Measurements from ENCODE around the gene MRC2.
"Not testable (repeated sequence)": the region's sequence is repeated elsewhere in the genome, so short reads cannot be mapped to it uniquely, and the experiment has no call there.

MRC2 gene

DNA sequence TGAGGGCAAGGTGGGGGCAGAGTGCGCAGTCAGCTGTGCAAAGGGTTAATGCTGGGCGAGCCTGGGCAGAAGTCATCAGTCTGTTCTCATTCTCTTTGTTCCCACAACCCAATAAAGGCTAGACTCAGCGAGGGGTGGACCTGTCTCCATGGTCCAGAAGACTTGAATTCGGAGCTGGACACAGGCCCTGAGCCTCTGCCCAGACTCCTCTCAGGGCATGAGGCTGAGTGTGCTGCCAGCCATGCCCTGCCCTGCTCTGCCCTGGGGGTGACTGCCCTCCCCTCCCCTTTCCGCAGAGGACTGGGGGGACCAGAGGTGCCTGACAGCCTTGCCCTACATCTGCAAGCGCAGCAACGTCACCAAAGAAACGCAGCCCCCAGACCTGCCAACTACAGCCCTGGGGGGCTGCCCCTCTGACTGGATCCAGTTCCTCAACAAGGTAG, 54.5 kb downstream of the MRC2 start:
- DNase-seq, result no peak

DNA sequence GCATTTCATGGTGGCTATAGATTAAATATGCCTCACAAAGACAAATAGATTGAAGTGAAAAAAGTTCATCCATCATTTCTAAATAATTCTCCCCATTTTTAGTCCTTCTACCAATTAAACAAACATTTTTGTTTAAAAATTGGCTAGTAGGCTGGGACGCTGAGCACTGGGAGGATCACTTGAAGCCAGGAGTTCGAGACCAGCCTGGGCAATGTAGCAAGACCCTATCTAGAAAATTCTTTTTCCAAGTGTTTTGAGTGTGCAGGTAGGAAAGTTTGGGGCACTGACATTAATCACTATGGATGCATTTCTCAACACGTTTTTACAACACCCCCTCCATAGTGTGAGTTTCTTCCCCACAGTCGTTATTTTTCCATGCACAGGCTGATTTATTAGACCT, 56.7 kb downstream of the MRC2 start:
- no peak for DNase-seq

DNA sequence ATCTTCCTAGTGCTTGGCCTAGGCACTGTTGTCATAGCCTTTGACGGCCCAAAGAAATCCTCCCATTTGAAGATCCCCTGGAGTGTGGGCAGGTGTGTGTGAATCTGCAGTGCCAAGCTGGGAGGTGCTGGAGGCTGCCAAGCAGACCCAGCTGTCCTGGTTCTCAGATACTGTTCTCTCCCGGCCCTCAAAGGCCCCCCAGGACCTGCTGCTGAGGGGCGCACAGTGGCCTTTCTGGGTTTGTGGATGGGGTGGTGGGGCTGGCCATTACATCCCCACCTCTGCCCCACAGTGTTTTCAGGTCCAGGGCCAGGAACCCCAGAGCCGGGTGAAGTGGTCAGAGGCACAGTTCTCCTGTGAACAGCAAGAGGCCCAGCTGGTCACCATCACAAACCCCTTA, 60.5 kb downstream of the MRC2 start:
- no peak for DNase-seq

DNA sequence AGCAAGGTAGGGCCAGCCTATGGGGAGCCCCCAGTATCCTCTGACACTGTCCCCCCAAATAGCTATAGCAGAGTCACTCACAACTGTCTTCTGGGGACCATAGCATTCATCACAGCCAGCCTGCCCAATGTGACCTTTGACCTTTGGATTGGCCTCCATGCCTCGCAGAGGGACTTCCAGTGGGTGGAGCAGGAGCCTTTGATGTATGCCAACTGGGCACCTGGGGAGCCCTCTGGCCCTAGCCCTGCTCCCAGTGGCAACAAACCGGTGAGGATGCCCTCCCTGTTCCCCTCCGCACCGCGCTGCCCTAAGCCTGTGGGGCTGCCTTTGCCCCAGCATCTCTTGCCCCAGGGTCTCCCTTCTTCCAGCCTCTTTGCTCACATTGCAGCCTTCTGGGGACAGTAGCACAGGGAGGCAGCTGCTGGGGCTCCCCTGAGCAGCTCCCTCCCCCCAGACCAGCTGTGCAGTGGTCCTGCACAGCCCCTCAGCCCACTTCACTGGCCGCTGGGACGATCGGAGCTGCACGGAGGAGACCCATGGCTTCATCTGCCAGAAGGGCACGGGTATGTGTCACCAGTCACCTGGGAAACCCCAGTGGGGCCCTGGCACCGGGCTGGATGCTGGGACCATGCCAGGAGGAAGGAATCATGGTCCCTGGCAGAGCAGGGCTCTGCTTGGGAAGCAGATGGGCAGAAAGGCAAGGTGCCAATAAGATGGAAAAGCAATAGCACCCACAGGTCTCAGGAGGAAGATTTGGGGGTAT, 61.1 kb downstream of the MRC2 start:
- no peak for DNase-seq

DNA sequence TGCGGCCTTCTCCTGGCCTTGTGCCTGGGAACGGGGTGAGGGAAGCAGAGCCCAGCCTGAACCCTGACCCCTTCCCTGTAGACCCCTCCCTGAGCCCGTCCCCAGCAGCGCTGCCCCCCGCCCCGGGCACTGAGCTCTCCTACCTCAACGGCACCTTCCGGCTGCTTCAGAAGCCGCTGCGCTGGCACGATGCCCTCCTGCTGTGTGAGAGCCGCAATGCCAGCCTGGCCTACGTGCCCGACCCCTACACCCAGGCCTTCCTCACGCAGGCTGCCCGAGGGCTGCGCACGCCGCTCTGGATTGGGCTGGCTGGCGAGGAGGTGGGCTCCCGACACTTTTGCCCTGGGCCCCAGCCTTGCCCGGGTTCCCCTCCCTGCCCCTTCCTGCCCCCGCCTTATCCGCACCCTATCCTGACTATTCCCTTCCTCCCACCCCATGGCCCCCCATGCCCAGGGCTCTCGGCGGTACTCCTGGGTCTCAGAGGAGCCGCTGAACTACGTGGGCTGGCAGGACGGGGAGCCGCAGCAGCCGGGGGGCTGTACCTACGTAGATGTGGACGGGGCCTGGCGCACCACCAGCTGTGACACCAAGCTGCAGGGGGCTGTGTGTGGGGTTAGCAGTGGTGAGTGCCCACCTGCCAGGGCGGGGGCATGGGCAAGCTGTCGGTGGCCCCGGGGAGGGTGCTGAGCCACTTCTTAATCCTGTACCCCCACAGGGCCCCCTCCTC, 62.1 kb downstream of the MRC2 start:
- no peak for DNase-seq

DNA sequence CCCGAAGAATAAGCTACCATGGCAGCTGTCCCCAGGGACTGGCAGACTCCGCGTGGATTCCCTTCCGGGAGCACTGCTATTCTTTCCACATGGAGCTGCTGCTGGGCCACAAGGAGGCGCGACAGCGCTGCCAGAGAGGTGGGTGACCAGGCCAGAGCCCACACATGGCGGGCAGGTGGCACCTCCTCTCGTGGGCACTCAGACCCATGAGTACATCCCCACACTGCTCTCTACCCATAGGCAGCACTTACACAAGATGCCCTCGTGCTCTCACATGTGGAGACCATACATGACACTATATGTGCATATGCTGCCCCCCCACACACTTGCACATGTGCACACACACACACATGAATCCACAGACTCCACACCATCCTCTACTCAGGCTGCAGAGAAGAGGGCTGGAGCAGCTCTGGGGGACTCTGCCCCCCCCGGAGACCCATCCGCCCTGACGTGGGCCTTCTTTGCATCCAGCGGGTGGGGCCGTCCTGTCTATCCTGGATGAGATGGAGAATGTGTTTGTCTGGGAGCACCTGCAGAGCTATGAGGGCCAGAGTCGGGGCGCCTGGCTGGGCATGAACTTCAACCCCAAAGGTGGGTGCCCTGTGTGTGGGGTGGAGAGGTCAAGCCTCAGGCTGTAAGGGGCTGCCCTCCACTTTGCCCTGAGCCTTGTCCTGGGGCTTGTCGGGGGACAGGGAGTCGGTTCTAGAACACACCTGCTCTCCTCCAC, 62.9 kb downstream of the MRC2 start:
- no peak for DNase-seq

DNA sequence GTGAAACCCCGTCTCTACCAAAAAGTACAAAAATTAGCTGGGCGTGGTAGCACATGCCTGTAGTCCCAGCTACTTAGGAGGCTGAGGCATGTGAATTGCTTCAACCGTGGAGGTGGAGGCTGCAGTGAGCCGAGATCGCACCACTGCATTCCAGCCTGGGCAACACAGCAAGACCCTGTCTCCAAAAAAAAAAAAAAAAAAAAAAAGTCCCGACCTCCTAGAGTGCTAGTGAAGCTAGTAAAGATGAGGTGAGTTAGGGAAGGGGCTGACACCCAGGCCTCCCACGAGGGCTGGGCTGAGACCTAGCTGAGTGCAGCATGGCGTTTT, 64.1 kb downstream of the MRC2 start:
- not testable (repeated sequence) for DNase-seq

DNA sequence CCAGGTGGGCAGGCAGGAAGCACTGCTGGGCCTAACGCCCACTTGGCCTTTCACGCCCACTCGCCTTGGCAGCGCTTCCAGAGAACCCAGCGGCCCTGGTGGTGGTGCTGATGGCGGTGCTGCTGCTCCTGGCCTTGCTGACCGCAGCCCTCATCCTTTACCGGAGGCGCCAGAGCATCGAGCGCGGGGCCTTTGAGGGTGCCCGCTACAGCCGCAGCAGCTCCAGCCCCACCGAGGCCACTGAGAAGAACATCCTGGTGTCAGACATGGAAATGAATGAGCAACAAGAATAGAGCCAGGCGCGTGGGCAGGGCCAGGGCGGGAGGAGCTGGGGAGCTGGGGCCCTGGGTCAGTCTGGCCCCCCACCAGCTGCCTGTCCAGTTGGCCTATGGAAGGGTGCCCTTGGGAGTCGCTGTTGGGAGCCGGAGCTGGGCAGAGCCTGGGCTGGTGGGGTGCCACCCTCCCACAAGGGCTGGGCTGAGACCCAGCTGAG, 64.7 kb downstream of the MRC2 start:
- no peak for DNase-seq

DNA sequence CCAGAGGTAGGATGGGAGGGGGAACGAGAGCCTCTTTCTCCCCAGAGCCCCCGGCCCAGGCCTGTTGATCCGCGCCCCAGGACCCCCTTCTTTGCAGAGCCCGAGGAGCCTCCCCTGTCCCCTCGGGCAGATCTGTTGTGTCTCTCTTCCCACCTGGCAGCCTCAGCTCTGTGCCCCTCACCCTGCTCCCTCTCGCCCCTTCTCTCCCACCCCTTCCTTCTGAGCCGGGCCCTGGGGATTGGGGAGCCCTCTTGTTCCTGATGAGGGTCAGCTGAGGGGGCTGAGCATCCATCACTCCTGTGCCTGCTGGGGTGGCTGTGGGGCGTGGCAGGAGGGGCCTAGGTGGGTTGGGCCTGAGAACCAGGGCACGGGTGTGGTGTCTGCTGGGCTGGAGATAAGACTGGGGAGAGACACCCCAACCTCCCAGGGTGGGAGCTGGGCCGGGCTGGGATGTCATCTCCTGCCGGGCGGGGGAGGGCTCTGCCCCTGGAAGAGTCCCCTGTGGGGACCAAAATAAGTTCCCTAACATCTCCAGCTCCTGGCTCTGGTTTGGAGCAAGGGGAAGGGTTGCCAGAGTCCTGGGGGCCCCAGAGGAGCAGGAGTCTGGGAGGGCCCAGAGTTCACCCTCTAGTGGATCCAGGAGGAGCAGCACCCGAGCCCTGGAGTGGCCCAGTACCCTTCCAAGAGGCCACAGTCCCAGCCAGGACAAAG, 65.4 kb downstream of the MRC2 start:
- DNase-seq, result no peak

DNA sequence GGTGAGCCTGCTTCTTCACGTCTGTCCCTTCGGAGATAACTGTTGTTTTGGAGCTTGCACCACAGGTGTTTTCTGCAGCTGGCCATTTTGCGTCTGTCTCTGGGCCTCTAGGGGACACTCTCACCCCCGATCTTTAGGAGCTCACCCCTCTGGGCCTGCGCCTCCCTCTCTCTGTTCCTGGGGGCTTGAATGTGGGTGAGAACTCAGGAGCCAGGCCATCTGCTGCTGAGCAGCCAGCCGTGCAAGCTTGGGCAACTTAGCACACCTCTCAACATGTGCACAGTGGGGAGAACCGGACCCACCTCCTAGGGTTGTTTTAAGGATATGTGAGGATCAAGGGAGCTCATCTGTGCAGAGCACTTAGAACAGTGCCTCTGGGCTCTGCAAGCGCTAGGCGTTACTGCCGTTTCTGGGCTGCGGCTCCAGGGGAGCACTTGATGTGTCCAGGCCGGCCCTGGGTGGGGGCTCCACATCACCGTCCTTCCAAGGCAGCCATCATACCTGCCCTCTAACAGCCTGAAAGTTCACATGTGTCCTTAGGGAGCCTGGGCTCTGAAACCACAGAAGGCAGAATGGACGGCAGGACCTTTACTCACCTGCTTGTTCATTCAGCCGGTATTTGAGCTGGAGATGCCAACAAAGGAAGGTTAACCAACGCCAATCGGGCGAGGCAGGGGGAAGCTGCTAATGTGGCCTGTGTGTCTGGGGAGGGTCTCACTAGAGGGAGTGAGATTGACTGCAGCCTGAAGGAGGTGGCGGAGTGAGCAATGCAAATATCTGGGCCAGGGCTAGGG, 66.3 kb downstream of the MRC2 start:
- peak; percentile 94 for DNase-seq

DNA sequence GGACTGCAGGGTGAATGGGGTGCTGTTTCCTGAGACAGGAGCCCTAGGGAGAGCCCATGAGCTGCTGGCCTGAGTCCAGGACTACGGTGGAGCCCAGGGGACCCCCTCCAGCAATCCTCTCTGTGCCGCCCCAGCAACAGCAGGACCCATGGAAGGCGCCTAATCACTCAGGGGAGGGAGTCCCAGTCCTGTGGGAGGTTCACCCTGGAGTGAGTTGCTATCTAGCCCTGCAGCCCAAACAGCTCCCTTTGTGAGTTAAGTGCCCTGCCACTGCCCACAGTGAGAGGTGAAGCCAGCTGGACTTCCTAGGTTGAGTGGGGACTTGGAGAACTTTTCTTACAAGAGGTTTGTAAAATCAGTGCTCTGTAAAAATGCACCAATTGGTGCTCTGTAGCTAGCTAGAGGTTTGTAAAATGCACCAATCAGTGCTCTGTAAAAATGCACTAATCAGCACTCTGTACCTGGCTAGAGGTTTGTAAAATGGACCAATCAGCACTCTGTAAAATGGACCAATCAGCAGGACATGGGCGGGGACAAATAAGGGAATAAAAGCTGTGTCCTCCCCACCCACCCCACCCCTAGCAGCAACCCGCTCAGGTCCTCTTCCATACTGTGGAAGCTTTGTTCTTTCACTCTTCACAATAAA, 67.7 kb downstream of the MRC2 start:
- not testable (repeated sequence) for DNase-seq

DNA sequence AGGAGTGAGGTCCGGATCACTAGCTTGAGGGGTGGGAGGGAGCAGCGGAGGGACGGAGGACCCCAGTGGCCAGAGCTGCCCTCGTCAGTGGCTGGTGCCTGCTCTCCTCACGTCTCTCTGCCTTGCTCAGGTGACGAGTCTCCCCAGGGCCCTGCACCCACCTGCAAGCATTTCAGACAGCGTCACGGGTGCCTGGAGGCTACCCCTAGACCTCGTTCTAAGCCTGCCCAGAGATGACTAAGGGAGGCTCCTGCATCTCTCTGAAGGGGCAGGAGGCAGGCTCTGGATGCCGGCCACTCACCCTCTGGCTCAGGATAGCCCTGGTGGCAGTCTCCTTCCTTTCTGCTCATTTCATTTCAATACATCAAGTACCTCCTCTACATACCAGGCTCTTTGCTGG, 68.8 kb downstream of the MRC2 start:
- no peak for DNase-seq

DNA sequence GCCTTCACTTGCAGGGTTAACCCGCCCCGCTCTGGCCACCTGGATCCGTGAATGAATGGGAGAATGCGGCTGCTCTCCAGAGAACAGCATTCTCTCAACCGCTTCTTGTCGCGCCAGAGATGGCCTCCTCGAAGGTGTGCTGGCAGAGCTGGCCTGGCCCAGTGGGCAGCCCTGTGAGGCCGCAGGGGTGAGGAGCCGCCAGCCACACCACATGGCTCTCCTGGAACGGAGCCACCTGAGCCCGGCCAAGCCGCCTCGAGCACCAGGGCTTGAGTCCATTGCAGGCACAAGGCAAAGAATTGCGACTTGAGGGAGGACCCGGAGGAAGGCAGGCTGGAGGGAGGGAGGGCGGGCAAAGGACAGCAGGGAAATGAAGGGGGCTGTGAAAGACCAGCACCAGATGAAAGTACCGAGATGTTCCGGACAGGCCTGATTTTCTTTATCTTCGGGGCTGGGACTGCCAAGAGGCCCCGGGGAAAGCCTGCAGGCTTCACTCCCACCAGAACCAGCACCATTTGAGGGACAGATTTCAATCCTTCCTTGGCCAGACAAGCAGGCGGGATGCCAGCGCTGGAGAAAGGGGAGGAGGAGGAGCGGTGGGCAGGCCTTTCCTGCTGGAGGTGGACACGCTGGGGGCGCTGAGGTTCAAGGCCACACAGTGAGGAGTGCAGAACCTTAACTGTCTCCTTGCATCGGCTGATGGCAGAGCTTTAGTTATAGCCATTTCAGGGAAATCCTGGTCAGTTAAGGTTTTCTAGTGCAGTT, 69.4 kb downstream of the MRC2 start:
- no peak for DNase-seq

DNA sequence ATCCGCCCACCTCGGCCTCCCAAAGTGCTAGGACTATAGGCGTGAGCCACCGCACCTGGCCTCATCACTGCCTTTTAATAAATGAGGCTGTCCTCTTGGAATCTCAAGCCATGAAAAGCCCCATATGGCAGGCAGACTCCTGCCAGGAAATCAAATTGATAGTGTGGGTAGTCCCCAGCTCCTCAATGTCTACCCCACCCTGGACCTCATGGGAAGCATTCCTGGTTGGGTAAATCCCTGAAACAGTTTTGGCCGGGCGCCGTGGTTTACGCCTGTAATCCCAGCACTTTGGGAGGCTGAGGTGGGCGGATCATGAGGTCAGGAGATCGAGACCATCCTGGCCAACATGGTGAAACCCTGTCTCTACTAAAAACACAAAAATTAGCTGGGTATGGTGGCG, 71.0 kb downstream of the MRC2 start:
- DNase-seq, result not testable (repeated sequence)

DNA sequence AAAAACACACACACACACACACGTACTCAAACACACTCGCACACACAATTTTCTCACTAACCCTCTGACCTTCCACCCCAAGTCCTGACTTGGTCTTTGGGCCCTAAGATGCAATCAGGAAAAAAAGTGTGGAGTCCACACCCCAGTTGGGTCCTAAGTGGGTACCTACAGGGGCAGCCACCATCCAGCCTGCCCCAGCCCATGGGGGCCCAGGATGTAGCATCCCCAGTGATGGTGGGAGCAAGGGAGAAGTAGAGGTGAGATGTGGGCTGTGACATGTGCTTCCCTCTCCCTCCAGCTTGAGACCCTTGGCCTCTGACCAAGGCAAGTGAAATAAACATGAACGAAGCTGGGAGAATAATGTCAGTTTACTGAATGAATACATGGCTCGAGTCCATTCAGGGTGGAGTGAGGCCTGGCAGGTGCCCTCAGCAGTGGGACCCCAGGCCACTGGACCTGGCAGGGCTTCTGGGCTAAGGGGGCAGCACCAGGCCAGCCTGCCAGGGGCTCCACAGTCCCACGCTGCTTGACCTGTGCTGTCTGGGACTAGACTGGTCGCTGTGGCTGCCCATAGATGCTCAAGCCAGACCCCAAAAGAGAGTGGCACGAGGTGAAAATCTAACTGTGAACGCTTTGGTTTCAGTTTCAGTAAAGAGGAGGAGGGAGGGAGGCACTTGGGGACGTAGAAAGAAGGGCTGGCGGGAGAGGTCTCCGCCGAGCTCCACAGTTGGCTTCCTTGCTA, 73.7 kb downstream of the MRC2 start:
- DNase-seq, result no peak

DNA sequence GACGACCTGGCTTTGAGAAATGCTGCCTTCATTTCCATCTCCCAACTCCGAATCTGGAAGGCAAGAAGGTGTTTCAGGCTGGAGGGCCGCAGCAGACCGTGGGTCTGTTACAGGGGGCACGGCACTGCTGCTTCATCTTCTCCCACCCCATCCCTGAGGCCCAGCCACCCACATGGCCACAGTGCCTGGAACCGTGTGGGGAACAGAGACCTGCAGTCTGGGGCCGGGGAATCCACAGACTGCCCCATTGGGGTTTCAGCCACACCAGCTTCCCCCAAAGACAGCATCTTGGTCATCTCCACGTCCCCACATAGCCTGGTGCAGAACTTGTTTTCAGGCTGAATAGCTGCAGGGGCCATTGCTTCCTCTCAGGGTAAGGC, 74.2 kb downstream of the MRC2 start:
- no peak for DNase-seq

DNA sequence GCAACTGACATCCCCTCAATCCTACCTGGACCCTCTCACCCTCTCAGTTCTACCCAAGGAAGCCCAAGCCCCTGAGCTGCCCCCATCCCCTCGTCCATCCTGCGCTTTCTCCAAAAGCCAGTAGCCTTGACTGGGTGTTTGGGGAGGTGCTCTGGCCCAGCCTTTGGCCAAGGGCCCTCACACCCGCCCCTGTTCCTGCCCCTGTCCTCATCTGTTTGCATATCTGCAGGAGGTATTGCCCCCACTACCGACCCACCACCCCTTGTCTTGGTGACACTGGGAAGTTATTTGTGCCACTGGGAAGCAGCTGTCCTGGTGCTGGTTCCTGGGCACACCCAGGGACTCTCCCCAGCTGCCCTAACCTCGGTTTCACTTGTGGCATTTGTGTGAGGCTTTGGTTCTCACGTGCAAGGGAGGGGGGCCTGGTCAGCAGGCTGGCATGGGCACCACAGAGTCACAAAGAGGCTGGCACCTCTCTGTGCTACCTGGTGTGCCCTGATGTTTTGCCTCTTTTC, 75.3 kb downstream of the MRC2 start:
- DNase-seq, result no peak

DNA sequence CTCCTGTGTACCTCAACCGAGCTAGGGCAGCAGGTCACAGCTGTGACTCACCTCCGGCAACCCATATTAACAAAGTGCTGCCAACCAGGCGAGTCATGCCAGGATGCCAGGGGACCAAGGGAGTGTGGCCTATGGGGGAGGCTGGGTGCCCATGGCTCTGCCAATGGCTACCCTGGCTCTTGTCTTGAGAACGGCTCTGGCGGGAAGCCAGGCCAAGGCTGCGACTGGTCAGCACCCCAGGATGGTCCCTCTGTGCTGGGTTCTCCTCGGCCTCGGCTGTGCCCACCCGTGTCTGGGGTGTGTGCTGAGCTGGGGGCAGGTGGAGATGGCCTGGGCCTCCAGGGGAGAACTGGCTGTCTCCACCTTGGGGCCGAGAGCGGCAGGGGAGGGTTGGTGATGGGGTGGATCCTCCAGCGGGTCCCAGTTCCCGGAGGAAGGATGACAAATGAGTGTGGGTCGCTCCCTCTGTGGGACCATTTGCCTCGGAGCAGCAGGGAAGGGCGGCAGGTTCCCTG, 75.8 kb downstream of the MRC2 start:
- no peak for DNase-seq

DNA sequence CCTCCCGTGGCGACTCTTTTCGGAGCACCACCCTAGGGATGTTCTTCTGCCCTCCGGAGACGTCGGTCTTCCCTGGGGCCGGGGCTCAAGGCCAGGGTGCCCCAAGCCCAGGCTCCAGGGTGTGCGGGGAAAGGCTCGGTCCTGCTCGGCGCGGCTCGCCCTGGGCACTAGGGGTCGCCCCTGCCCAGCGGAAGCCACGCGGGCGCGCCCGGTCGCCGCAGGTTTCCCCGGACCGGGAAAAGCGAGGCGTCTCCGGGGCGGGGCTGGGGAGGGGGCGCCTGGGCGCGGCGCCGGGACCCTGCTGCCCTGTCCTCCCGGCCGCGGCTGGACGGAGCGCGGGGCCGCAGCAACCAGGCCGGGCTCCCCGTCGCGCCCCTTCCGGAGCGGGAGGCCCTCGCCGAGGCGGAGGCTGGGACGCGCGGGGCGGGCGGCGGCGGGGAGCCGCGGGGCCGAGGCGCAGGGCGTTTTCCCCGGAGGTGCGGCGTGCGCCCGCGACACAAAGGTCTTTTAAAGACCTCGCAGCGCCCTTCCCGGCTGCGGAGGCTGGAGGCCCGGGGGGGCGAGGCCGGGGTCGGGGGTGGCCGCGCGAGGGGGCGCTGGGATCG, 76.4 kb downstream of the MRC2 start:
- DNase-seq, result no peak

Measured in NCI-H524 treated with DMSO at 0.1 percent for 48 hours (cell line).